ENCODE data around the gene NCLN.
"Not testable (repeated sequence)": the region's sequence is repeated elsewhere in the genome, so short reads cannot be mapped to it uniquely, and the experiment has no call there.

NCLN gene

DNA sequence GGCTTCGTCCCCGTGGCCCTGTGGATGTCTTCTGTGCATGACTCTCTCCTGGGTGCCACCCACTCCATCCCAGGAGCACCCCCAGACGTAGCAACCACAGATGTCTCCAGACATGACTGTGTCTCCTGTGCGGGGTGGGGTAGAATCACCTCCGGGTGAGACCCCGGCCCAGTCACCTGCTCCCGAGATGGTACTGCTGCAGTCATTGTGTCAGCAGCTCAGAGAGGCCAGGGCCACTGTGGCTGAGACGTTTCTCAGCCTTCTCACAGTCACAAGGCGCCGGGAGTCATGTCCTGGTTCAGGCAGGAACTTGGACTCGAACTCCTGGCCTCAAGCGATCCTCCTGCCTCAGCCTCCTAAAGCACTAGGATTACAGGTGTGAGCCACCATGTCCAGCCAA, 16.6 kb downstream of the NCLN start:
- no peak for DNase-seq

DNA sequence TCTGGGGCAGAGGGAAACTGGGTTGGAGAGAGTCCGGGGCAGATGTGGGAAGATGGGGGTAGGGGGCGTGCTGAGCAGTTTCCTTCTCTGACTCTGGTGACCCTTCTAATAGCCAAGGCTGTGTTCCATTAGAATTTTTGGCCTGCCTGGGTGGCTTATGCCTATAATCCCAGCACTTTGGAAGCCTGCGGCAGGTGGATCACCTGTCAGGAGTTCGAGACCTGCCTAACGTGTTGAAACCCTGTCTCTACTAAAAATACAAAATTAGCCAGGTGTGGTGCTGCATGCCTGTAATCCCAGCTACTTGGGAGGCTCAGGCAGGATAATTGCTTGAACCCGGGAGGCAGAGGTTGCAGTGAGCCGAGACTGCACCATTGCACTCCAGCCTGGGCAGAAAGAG, 17.2 kb downstream of the NCLN start:
- DNase-seq, result not testable (repeated sequence)

DNA sequence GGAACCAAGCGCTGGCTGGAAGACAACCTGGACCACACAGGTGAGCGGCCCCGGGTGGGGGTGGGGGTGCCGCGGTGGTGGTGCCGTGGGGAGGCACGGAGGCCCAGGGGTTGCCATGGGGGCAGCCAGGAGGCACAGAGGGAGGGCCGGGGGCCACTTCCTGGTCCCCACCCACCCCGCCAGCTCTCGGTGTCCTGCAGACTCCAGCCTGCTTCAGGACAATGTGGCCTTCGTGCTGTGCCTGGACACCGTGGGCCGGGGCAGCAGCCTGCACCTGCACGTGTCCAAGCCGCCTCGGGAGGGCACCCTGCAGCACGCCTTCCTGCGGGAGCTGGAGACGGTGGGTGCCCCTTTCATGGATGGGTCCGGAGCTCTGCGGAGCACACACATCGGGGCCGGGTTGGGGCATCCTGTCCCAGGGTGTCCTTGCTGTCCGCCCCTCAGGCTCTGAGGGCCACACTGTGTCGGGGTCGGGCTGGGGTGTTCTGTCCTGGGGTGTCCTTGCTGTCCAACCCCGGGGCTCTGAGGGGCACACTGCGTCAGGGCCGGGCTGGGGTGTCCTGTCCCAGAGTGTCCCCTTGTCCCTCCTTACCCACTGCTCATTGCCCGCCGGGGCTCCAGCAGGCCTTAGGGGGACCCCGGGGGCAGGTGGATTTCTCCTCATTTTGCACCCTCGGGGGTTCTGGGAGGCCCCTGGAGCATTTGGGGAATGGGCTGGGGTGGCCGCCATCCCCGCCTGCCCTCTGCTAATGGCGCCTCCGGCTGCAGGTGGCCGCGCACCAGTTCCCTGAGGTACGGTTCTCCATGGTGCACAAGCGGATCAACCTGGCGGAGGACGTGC, 18.3 kb downstream of the NCLN start:
- no peak for DNase-seq

DNA sequence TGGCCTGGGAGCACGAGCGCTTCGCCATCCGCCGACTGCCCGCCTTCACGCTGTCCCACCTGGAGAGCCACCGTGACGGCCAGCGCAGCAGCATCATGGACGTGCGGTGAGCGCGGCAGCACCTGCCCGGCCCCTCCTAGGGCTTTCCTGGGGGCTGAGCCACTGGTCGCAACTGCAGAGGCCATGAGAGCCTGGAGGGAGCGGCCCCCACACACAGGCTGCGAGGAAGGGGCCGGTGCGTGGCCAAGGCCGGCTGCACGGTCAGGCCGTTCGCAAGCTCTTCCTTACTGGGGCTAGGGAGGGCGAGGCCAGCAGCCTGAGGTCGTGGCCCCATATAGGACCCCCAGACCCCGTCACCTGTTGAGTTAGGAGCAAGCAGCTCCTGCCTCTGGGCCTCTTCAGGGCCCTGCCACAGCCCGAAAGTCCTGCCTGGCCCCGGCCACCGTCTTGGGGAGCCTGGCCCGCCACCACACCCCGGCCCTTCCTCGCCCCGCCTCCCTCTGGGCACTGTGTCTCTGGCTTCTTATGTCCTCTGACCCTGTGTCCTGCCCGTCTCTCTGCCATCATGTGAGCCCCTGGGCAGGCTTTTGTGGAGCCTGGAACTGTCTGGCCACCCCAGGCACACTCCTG, 19.0 kb downstream of the NCLN start:
- DNase-seq, result no peak

DNA sequence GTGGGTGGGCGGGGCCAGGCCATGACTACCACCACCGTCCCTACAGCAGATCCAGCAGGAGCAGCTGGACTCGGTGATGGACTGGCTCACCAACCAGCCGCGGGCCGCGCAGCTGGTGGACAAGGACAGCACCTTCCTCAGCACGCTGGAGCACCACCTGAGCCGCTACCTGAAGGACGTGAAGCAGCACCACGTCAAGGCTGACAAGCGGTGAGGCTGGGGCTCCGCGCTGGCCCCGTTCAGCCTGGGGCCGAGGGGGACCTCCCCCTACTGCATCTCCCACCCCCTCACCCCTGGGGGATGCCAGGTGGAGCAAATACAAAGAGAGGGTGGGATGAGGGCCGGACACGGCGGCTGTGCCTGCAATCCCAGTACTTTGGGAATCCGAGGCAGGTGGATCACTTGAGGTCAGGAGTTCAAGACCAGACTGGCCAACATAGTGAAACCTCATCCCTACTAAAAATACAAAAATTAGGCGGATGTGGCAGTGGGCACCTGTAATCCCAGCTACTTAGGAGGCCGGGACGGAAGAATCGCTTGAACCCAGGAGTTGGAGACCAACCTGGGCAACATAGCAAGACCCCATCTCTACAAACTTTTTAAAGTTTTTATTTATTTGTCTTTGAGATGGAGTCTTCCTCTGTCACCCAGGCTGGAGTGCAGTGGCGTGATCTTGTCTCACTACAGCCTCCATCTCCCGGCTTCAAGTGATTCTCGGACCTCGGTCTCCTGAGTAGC, 20.7 kb downstream of the NCLN start:
- DNase-seq, result no peak

DNA sequence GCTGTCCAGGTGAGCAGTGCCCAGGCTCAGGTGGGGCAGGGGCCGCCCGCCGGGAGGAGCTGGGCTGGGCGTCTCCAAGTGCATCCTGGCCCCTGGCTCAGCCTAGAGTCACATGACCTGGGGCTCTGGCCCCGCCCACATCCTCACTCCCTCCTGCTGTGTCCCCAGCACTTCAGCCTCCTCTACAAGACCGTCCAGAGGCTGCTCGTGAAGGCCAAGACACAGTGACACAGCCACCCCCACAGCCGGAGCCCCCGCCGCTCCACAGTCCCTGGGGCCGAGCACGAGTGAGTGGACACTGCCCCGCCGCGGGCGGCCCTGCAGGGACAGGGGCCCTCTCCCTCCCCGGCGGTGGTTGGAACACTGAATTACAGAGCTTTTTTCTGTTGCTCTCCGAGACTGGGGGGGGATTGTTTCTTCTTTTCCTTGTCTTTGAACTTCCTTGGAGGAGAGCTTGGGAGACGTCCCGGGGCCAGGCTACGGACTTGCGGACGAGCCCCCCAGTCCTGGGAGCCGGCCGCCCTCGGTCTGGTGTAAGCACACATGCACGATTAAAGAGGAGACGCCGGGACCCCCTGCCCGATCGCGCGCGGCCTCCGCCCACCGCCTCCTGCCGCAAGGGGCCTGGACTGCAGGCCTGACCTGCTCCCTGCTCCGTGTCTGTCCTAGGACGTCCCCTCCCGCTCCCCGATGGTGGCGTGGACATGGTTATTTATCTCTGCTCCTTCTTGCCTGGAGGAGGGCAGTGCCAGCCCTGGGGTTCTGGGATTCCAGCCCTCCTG, 21.9 kb downstream of the NCLN start:
- DNase-seq, result no peak

DNA sequence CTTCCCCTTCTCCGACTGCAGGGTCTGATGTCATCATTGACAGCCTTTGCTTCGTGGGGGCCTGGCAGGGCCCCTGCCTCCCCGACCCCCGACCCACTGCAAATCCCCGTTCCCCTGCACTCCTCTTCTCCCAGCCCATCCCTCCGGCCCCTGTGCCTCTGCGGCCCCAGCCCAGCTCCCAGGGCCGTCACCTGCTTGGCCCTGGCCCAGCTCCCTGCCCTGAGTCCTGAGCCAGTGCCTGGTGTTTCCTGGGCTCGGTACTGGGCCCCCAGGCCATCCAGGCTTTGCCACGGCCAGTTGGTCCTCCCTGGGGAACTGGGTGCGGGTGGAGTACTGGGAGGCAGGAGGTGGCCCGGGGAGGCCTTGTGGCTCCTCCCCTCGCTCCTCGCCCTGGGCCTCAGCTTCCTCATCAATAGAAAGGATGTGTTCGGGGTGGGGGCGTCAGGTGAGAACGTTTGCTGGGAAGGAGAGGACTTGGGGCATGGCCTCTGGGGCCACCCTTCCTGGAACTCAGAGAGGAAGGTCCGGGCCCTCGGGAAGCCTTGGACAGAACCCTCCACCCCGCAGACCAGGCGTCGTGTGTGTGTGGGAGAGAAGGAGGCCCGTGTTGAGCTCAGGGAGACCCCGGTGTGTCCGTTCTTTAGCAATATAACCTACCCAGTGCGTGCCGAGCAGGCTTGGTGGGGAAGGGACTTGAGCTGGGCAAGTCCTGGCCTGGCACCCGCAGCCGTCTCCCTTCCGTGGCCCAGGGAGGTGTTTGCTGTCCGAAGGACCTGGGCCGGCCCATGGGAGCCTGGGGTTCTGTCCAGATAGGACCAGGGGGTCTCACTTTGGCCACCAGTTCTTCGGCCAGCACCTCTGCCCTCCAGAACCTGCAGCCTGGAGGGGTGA, 22.8 kb downstream of the NCLN start:
- no peak for DNase-seq

DNA sequence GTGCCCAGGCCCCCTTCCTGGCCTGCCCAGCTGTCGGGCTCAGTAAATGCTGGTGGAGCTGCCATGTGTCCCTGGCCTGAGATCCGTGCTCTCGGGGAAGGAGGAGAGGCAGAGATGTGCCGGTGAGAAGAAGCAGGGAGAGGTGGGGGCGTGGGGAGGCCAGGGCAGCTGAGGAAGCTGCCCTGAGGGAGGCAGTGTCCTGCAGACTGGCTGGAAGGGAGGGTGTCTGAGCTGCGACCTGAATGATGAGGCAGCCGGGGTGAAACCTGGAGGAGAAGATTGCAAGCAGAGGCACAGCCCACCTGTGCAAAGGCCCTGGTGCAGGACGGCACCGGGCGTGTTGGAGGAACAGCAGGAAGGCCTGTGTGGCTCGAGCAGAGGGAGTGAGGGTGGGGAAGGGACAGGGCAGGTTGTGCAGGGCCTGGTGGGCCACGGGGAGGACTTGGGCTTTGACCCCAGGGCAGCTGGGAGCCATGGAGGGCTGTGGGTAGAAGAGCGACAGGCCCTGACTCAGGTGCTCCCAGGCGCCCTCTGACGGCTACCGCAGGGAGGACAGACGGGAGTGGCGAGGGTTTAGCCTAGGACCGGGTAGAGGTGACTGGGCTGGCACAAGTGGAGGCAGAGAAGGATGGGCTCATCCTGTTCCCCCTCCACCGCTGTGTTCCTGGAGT, 24.8 kb downstream of the NCLN start:
- DNase-seq, result peak; percentile 89

DNA sequence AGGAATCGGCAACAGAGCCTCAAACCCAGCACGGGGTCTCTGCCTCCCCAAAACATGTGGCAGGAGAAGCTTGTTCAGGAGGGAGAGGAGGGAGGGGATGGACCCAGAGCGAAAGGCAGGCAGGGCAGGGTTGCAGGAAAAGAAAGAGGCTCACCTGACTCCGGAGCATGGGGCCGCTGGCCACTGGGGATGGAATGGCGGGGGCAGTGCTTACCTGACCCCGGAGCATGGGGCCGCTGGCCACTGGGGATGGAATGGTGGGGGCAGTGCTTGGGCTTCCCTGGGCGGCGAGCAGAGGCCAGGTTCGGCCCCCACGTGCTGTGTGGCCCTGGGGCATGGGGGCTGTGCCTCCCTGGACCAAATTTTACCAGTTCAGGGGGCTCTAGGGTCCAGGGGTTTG, 25.5 kb downstream of the NCLN start:
- DNase-seq, result no peak

DNA sequence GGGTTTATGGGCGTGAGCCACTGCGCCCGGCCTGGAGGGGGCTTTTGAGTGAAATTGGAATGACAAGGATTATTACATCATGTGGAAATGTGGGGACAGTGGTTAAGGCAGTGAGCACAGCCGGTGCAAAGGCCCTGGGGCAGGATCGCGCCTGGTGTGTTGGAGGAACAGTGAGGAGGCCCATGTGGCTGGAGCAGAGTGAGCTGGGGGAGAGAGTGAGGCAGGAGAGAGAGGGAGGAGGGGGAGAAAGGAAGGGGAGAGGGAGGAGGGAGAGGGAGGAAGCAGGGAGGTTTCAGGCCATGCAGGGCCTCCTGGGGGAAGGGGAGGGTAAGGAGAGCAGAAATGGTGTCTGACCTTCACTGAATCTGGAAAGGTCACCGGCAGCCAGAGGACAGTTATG, 27.4 kb downstream of the NCLN start:
- no peak for DNase-seq

DNA sequence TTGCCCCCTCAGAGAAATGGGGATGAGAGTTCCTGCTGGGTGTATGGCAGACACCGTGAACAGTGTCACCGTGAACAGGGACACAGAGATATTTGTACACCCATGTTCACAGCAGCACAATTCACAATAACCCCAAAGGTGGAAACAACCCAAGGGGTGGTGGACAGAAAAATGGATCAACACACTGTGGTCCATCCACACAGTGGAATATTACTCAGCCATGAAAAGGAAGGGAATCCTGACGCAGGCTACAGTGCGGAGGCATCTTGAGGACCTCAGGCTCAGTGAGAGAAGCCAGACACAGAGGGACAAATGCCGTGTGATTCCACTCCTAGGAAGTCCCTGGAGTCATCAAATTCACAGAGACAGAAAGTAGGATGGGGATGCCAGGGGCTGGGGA, 31.1 kb downstream of the NCLN start:
- DNase-seq, result no peak

DNA sequence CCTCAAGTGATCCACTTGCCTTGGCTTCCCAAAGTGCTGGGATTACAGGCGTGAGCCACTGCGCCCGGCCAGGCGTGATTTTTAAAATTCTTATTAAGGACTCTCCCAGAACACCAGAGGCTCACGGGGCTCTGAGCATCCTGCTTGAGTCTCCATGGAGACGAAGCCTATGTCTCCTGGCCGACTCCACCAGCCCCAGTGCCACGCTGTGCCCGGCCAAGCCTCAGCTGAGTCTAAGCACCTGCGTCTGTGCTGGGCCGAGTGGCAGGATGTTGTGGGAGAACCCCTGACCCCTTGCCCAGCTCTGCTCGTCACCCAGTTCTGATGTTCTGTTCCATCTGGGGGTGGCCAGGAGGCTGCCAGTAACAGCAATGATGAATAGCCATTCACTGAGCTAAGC, 34.8 kb downstream of the NCLN start:
- no peak for DNase-seq

DNA sequence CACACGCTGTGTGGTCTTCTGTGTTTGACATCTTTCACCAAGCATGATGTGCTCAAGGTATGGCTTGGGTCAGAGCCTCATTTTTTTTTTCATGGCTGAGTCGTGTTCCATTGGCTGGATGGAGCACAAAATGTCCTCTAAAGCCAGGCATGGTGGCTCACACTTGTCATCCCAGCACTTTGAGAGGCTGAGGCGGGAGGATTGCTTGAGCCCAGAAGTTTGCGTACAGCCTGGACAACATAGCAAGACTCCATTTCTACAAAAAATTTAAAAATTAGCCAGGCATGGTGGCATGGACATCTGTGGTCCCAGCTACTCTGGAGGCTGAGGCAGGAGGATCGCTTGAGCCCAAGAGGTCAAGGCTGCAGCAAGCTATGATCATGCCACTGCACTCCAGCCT, 35.8 kb downstream of the NCLN start:
- DNase-seq, result not testable (repeated sequence)

DNA sequence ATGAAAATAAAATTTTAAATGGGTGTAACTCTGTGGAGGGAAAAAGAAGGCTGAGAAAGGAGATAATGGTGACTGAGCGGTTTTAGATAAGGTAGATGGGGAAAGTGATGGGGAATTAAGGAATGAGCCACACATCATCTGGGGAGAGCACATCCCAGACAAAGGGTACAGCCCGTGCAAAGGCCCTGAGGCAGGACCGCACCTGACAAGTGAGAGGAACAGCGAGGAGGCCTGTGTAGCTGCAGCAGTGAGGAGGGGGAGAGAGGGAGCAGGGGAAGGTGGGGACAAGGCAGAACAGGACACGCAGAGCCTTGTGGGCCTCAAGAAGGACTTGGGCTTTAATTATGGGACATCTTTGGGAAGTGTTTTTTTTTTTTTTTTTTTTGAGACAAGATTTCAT, 37.0 kb downstream of the NCLN start:
- DNase-seq, result no peak

DNA sequence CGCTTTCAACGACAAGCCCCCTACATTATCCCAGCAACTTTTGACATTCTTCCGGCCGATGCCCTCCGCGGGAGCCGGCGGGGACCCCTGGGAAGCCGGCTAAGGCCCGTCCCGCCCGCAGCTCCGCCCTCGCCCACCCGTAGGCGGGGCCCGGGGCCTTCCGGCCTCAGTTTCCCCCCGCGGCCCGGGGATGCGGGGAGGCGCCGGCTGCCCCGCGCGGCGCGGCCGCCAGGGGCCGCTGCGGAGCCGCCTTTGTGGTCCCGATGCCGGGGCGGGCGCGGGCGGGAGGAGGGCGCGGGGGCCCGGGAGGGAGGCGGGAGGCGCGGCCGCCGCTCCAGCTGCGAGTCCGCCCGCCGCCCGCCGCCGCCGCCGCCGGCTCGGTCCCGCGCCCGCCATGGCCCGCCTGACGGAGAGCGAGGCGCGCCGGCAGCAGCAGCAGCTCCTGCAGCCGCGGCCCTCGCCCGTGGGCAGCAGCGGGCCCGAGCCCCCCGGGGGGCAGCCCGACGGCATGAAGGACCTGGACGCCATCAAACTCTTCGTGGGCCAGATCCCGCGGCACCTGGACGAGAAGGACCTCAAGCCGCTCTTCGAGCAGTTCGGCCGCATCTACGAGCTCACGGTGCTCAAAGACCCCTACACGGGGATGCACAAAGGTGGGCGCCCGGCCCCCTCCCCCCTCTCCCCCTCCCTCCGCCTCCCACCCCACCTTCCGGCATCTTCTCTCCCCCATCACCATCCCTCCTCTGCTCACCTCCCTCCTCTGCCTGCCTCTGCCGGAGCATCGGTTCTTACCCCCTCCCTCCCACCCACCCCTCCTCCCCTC, 38.8 kb downstream of the NCLN start, which contains the start of gene CELF5:
Gene CELF5 (plus strand): TSS at position 316 of the 823 bp plus-strand sequence. CDS start 79 bp downstream, at position 395.
- peak; percentile 87 for DNase-seq

DNA sequence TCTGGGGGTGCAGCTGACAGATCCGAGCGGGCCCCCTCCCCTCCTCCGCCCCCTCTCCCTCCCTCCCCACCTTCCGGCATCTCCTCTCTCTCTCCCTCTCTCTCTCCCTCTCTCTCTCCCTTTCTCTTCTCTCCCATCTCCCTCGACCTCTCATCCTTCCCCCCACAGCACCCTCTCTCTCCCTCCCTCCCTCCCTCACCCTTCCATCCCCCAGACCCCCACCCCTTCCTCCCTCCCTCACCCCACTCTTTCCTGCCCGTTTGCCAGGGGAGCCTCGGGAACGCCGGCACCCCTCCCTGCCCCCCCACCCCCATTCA, 39.4 kb downstream of the NCLN start:
- DNase-seq, result no peak

DNA sequence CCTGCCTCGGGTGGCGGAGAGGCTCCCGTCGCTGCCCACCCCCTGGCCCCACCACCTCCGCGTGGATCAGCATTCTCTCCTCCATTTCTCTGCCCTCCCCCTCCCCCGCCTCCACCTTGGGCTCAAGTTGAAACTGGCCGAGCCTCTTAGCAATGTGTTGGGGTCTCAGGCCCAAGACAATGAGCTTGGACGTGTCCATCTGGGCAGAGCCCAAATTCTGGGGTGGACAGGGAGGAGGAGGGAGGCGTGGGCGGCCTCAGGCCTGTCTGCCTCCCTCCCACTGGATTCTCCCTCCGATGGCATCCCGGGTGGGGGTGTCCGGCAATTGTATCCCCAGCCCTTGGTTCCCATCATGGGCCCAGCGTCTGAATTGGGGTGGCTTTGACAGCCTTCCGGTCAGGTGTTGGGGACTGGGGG, 40.0 kb downstream of the NCLN start:
- DNase-seq, result no peak

DNA sequence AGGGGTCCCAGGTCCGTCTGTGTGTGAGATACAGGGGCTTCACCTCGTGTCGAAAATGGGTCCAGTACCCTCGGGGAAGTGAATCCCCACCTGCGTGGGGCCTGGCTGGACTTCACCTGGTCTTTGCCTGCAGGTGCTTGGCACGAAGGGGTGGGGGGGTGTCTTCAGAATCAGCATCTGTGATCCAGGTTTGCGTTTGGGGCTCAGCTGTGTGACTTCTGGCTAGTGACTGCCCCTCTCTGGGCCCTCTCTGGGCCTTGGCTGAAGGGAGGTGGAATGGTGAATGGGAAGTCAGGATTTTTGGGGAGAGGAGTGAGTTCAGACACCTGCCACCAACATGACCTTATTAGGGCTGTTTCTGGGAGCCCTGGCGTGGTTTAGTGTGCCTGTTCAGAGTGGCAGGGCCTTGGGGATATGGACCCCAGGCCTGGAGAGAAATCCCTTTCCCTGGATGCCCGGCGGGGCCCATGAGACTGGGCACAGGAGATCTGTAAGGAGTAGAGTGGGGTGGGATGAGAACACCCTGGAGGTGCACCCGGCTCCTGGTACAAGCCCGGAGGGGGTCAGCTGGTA, 41.4 kb downstream of the NCLN start:
- DNase-seq, result no peak

DNA sequence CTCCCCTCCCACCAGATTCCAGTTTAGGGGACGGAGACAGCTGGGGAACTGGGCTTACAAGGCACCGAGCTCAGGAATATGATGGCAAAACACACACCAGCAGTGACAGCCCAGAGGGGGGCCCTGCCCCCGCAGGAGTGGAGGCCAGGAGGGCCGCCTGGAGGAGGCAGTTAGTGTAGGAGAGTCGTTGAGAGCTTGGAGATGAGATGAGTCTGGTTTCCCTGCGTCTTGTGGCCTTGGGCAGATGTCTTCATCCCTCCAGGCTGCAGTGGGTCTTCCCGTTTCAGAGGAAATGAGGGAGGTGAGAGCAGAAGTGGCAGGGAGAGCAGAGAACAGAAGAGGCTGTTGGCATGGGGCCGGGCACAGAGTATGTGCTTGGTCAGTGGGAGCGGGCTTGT, 43.6 kb downstream of the NCLN start:
- no peak for DNase-seq

DNA sequence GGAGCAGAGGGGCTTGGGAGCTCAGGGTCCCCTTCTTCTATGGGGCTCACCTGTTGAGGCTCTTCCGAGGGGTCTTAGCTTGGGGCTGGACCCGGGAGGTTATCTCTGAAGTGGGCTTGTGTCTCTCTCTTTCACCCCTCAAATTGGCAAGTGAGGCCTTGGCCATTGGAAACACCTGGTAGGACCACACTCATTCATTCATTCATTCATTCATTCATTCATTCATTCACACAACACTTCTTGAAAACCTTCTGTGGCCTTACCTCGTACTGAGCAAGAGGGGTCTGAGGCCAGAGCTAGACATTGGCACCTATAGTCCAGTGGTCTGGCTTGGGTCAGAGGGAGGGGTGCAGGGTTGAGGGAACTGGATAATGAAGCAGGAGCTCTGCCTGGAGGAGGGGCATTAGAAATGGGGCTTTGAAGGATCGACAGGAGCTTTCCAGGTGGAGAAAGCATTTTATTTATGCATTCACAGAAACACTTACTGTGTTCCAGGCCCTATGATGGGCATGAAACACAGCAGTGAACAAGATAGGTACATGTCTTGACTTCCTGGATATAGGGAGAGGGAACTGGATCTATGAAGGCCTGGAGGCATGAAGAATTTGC, 44.3 kb downstream of the NCLN start:
- DNase-seq, result no peak
